SU-DHL-6 (cell line): Measurements from ENCODE around the gene ANKRD65.
"Not testable (repeated sequence)": the region's sequence is repeated elsewhere in the genome, so short reads cannot be mapped to it uniquely, and the experiment has no call there.

Experiments used
- H2AFZ ChIP-seq: fragments of 200-600 bp; sonication (generic); 2 replicates; pipeline ENCODE4 v1.6.1; 2014; ENCODE audit warnings: low read depth, mild to moderate bottlenecking, moderate library complexity, mixed read lengths, antibody characterized with exemption, low read length; ENCODE audit not compliant: severe bottlenecking
- H3F3A ChIP-seq: fragments of 200-600 bp; shearing (Covaris generic); 2 replicates; pipeline ENCODE4 v1.6.0; 2016; ENCODE audit warnings: antibody characterized with exemption, mild to moderate bottlenecking; ENCODE audit not compliant: insufficient read depth
- H3K27ac ChIP-seq: fragments of 200-600 bp; sonication (generic); 2 replicates; pipeline ENCODE4 v1.5.1; 2016; ENCODE audit warnings: low read depth, mild to moderate bottlenecking, low read length, moderate library complexity, mixed read lengths
- H3K27me3 ChIP-seq: fragments of 200-600 bp; sonication (generic), shearing (Covaris generic); 2 replicates; pipeline ENCODE4 v1.6.0; 2014; ENCODE audit warnings: mild to moderate bottlenecking, low read length
- H3K36me3 ChIP-seq: fragments of 200-600 bp; sonication (generic); 2 replicates; pipeline ENCODE4 v1.6.1; 2014; ENCODE audit warnings: mild to moderate bottlenecking, low read length, mixed read lengths
- H3K4me2 ChIP-seq: fragments of 300-600, 200-600 bp; shearing (Covaris generic), sonication (generic); 2 replicates; pipeline ENCODE4 v1.6.0; 2014; ENCODE audit warnings: low read length, low read depth, mild to moderate bottlenecking; ENCODE audit not compliant: poor library complexity, severe bottlenecking
- H3K4me3 ChIP-seq: fragments of 200-600 bp; sonication (generic); 2 replicates; pipeline ENCODE4 v1.5.1; 2014; ENCODE audit warnings: antibody characterized with exemption, low read length, mild to moderate bottlenecking, mixed read lengths; ENCODE audit not compliant: insufficient read depth, poor library complexity, severe bottlenecking
- H3K79me2 ChIP-seq: fragments of 200-600 bp; sonication (generic); 2 replicates; pipeline ENCODE4 v1.6.1; 2014; ENCODE audit warnings: mild to moderate bottlenecking, low read length, moderate library complexity; ENCODE audit not compliant: insufficient read depth
- H3K9ac ChIP-seq: fragments of 200-600 bp; sonication (generic); 2 replicates; pipeline ENCODE4 v1.7.0; 2014; ENCODE audit warnings: mild to moderate bottlenecking, low read length
- H3K9me2 ChIP-seq: fragments of 200-600 bp; sonication (generic); replicated peaks from 2 replicates; pipeline ENCODE4 v1.6.1; 2014; ENCODE audit warnings: low read length; ENCODE audit not compliant: insufficient read depth
- H3K9me3 ChIP-seq: fragments of 200-600 bp; sonication (generic); 2 replicates; pipeline ENCODE4 v1.6.1; 2014; ENCODE audit warnings: low read length, mixed read lengths; ENCODE audit not compliant: insufficient read depth
- H4K20me1 ChIP-seq: fragments of 200-600 bp; sonication (generic); 2 replicates; pipeline ENCODE4 v1.6.1; 2014; ENCODE audit warnings: low read depth, mild to moderate bottlenecking, antibody characterized with exemption, low read length, moderate library complexity, mixed read lengths
- CTCF ChIP-seq: fragments of 200-600 bp; sonication (generic); IDR thresholded peaks from one replicate; pipeline ENCODE4 v1.5.1; 2017; ENCODE audit warnings: antibody characterized with exemption, mild to moderate bottlenecking, low read length, moderate library complexity; ENCODE audit not compliant: insufficient read depth, poor library complexity, severe bottlenecking
- EZH2phosphoT487 ChIP-seq: fragments of 200-600 bp; sonication (generic), shearing (Covaris generic); conservative IDR thresholded peaks from 2 replicates; pipeline ENCODE4 v1.6.1; 2018; ENCODE audit warnings: mild to moderate bottlenecking, antibody characterized with exemption, low read length, moderate library complexity, mixed read lengths

ANKRD65 gene

GRCh38 chr1:1451696-1452364 is 30.8 kb upstream of the ANKRD65 start:
- no peak overlapping the region for H3K4me3 ChIP-seq
- no peaks in the 10 kb centered on the region for H4K20me1 ChIP-seq
- H3K4me2 ChIP-seq, result no peak overlapping the region
- H3K27ac ChIP-seq, result no peak overlapping the region
- no peaks in the 10 kb centered on the region for H3K79me2 ChIP-seq
- H3F3A ChIP-seq, result no peaks in the 10 kb centered on the region
- H3K9me2 ChIP-seq, result no peaks in the 10 kb centered on the region
- TF ChIP-seq EZH2phosphoT487 (no peak), CTCF (no peak)
- H2AFZ ChIP-seq, result no peak overlapping the region
- no peaks in the 10 kb centered on the region for H3K36me3 ChIP-seq
- no peak overlapping the region for H3K9ac ChIP-seq
- no peaks in the 10 kb centered on the region for H3K9me3 ChIP-seq
- H3K27me3 ChIP-seq, result no peaks in the 10 kb centered on the region

GRCh38 chr1:1450616-1451015 is 29.5 kb upstream of the ANKRD65 start:
- H3K4me3 ChIP-seq, H4K20me1 ChIP-seq, H3K9ac ChIP-seq, H3K27ac ChIP-seq, H3K79me2 ChIP-seq, H3K9me2 ChIP-seq, H3K4me2 ChIP-seq, H3F3A ChIP-seq, H3K9me3 ChIP-seq, H2AFZ ChIP-seq, H3K36me3 ChIP-seq, H3K27me3 ChIP-seq: not testable (repeated sequence)

GRCh38 chr1:1449099-1449739 is 28.1 kb upstream of the ANKRD65 start, which contains the start of gene ATAD3C:
TSS of gene ATAD3C (plus strand) at chr1:1449689. CDS start at chr1:1450684, 995 bp downstream.
- no peaks in the 10 kb centered on the region for H4K20me1 ChIP-seq
- no peak within 1 kb of the TSS for H3K4me3 ChIP-seq
- no peak within 1 kb of the TSS for H3K9ac ChIP-seq
- no peaks in the 10 kb centered on the region for H3K36me3 ChIP-seq
- H3K9me2 ChIP-seq, result no peaks in the 10 kb centered on the region
- no peak within 1 kb of the TSS for H3K27ac ChIP-seq
- no peaks in the 10 kb centered on the region for H3F3A ChIP-seq
- no peak for TF ChIP-seq EZH2phosphoT487
- H3K27me3 ChIP-seq, result no peaks in the 10 kb centered on the region
- no peak within 1 kb of the TSS for H2AFZ ChIP-seq
- H3K9me3 ChIP-seq, result no peaks in the 10 kb centered on the region
- H3K4me2 ChIP-seq, result no peak within 1 kb of the TSS
- H3K79me2 ChIP-seq, result no peaks in the 10 kb centered on the region

GRCh38 chr1:1446631-1447030 is 25.6 kb upstream of the ANKRD65 start:
- not testable (repeated sequence) for H3K4me2 ChIP-seq, H3K36me3 ChIP-seq, H3K9me3 ChIP-seq, H3K9ac ChIP-seq, H3K4me3 ChIP-seq, H3K27ac ChIP-seq, H3F3A ChIP-seq, H4K20me1 ChIP-seq, H3K9me2 ChIP-seq, H3K79me2 ChIP-seq, H3K27me3 ChIP-seq, H2AFZ ChIP-seq
